Lung microvascular endothelial cell (primary cell): ENCODE measurements around the gene FXYD3. TPM values are rescaled to one million over a fixed set of nuclear protein-coding genes. Genes with fewer than 3 reads are reported as not detected.
"Not testable (repeated sequence)": the region's sequence is repeated elsewhere in the genome, so short reads cannot be mapped to it uniquely, and the experiment has no call there.

ENCODE experiments used
- DNase-seq, 2 donors: peaks; one replicate each; pipeline versions ENCODE4 v3.0.0 to v3.0.0-alpha.2; 2010; ENCODE audit warnings: low read depth in 2 of 2
- total RNA-seq: library from RNA; depleted of rRNA; stranded (reverse); fragments of >200 nt; gene quantifications from 2 replicates; pipeline ENCODE4 v1.2.1, GENCODE V29; 2014

Gene FXYD3
- total RNA-seq, 1 donor from 2014 or later = not detected

GRCh38 chr19:35140962-35141836 lies 25.6 kb downstream of the FXYD3 start:
- DNase-seq = peak; percentile 90 to 93

- DNase-seq = peak in 1 of 2 donors; percentile 13
These were observed 26.4 kb downstream of the FXYD3 start for GRCh38 chr19:35141837-35142605.

DNA sequence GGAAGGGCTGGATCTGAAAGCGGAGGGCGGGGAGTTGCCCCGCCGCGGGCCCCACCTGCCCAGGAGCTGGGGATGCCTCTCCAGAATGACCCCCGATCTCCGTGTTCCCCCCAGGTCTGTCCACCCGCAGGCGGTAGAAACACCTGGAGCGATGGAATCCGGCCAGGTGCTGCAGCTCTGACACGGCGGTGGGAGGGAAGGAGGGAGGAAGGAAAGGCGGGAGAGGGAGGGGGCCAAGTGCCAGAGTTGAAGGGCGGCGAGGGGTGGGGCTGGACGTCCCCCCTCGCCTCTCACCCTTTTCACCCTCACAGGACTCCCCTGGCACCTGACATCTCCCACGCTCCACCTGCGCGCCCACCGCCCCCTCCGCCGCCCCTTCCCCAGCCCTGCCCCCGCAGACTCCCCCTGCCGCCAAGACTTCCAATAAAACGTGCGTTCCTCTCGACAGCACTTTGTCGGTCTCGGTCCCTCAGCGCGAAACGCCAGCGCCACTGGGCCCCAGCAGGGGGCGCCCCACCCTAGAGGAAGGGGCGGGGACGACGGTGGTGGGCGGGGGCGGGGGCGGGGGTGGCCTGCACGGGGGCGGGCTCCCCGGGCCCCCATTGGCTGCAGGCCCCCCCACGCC lies 27.1 kb downstream of the FXYD3 start:
- peak; percentile 50 to 65 for DNase-seq

GRCh38 chr19:35143231-35143715 lies 27.6 kb downstream of the FXYD3 start, which contains the start of gene FXYD7:
Gene FXYD7 (plus strand): TSS chr19:35143255. CDS start chr19:35143334, 79 bp downstream.
- DNase-seq = no peak

DNA sequence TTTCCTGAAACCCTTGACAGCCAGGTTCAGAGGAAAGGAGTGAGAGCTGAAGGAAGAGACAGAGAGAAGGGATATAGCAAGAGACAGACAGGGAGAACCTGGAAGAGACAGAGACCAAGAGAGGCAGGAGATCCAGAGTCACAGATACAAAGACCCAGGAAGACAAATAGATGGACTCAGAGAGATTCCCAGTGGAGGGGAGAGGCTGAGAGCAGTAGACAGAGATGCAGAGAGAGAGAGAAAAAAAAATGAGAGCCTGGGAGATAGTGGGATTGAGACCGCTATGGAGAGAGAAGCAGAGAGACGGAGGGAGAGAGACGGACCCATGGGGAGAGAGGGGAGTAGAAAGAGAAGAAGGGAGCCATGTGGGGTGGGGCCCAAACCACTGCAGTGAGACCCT lies 28.2 kb downstream of the FXYD3 start:
- DNase-seq = no peak

GRCh38 chr19:35144259-35144599 lies 28.6 kb downstream of the FXYD3 start:
- DNase-seq = no peak

DNA sequence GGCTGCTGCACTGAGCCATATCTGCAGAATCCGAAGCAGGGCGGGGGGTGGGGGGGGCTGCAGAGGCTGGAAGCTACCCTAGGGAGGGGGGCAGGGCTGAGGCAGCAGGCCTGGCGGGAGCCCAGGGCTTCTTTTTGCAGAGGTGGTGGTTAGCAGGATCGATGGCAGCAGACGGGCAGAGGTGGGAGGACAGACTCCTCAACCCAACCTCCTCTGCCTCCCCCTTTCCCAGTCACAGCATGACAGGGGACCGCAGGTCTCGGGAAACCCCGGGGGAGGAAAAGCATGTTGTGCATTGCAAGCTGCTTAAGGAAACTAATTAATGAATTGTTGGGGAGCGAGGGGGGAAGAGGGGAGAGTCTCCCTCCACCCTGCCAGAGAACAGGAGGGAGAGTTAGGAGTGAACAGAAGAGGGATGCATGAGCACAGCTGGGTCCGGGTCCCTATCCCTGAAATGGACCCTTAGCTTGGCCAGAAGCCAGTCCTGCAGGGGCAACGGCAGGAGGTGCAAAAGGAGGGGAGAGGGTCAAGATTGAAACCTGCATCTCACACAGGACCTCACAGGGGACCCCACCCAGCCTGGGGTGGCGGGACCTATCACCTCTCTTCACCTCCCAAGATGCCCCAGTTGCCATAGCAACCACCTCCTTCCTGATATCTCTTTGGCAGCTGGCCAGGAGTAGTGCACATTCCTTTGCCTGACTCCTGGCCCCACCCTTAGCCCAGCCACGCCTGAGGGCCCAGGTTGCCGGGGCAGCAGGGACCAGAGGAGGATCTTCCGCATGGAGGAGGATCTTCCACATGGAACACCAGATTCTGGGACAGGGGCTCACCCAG lies 29.2 kb downstream of the FXYD3 start:
- DNase-seq = no peak

DNA sequence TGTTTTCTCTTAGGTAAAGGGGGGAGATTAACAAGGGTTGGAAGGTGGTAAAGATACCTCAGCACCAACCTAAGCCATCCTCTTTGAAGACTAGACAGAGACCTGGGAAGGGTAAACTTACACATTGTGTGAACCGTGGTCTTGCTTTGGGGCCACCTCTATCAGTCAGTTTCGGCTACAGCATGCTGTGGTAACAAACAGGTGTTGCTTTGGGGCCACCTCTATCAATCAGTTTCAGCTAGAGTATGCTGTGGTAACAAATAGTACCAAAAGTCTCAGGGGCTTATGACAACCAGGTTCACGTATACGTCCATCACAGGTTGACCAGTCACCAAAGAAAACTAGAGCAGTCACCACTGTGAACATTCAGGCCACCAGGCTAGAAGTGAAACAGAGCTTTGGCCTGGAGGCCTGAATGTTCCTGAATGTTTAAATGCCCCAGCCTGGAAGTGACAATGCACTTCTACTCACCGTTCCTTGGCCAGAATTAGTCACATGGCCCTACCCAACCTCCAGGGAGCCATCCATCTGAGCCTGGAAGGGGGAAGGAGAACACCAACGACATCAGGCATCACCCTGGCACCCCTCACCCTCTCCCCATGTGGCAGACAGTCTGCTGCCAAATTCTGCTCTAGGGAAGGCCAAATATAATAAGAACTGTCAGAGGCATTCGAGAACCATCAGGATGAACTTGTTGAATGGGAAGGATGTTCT lies 31.3 kb downstream of the FXYD3 start:
- DNase-seq = no peak

GRCh38 chr19:35149463-35149862 lies 33.8 kb downstream of the FXYD3 start:
- DNase-seq = no peak

GRCh38 chr19:35150445-35150844 lies 34.8 kb downstream of the FXYD3 start:
- DNase-seq = no peak

GRCh38 chr19:35151273-35152065 lies 35.8 kb downstream of the FXYD3 start:
- no peak for DNase-seq

DNA sequence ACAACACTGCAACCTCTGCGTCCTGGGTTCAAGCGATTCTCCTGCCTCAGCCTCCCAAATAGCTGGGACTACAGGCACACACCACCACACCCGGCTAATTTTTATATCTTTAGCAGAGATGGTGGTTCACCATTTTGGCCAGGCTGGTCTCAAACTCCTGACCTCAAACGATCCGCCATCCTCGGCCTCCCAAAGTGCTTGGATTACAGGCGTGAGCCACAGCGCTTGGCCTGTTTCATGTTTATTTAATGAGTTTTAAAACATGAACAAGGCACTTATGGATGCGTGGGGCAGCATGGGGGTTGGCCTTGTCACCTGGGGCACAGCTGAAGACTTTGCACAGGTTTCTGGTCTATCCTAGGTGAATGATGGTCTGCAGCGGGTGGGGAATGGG lies 37.5 kb downstream of the FXYD3 start:
- DNase-seq = not testable (repeated sequence)

- DNase-seq = peak; percentile 51 to 59
These were observed 38.3 kb downstream of the FXYD3 start for GRCh38 chr19:35153701-35154524.

GRCh38 chr19:35154525-35155406 lies 39.1 kb downstream of the FXYD3 start, which contains the start of gene FXYD5:
Gene FXYD5 (plus strand): TSS chr19:35154735. CDS start chr19:35155551, 816 bp downstream.
- DNase-seq = peak; percentile 66 to 82

DNA sequence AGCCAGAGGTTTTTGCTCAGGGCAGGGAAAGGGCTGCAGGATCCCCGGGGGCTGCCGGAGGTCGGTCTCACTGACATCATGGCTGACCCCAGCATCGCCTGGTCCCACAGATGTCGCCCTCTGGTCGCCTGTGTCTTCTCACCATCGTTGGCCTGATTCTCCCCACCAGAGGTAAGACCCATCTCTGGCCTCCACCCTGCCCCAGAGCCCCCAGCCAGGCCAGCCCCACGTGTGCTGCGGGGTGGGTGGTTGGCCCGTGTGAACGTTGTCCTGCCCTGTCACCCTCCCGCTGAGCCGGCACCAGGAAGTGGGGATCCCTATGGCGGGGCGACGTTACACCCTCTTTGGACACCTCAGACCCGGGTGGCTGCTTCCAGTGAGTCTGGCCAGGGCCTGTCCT lies 39.8 kb downstream of the FXYD3 start:
- no peak for DNase-seq

GRCh38 chr19:35155981-35156672 lies 40.5 kb downstream of the FXYD3 start:
- DNase-seq = no peak

- no peak for DNase-seq
These were observed 41.0 kb downstream of the FXYD3 start for GRCh38 chr19:35156673-35157014.
